SK-N-MC (cell line): ENCODE data around the gene SELENOH.

Source experiments
- EZH2 ChIP-seq: fragments of 200-600 bp; sonication (generic); IDR thresholded peaks from one replicate; pipeline ENCODE4 v1.6.1; 2017; ENCODE audit warnings: antibody characterized with exemption
- POLR2AphosphoS5 ChIP-seq: IDR thresholded peaks from 2 replicates; pipeline ENCODE4 v1.6.1; 2012; ENCODE audit warnings: mild to moderate bottlenecking, low read depth, low read length, borderline replicate concordance

DNA sequence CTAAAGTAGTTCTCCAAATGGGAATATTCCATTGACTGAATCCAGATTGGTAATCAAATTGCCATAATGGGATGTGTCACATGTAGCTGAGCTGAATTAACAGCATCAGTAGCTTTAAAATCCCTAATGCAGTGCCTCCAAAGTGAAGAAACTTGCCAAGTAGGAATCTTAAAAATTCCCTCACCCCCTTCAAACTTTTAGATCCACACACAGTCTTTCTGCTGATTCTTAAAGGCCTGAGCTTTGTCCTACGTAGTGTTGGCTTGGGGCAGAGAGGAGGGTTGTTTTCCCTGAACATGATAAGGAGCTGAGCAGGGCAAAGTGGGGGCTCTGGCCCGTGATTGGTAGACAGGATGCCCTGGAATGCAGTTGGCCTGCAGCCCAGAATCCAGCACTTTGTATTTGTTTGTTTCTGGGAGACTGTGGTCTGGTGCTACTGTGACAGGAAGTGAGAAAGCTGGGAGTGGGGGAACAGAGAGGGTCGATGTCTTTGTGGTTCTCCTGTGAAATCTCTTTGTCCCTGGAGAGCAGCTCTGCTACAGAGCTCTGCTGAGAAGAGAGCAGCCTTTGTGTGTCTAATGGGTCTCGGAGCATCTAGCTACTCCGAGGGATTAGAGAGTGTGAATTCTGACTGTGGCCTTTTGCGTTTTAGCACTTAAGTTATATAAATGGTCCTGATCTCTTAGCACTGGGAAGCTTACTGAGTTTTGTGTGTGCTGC lies 37.2 kb downstream of the SELENOH start:
- TF ChIP-seq POLR2AphosphoS5 (peak; percentile 55; the same call in 1 of the 2 replicates), EZH2 (no peak)
